ENCODE data around the gene IFT122.

DNA sequence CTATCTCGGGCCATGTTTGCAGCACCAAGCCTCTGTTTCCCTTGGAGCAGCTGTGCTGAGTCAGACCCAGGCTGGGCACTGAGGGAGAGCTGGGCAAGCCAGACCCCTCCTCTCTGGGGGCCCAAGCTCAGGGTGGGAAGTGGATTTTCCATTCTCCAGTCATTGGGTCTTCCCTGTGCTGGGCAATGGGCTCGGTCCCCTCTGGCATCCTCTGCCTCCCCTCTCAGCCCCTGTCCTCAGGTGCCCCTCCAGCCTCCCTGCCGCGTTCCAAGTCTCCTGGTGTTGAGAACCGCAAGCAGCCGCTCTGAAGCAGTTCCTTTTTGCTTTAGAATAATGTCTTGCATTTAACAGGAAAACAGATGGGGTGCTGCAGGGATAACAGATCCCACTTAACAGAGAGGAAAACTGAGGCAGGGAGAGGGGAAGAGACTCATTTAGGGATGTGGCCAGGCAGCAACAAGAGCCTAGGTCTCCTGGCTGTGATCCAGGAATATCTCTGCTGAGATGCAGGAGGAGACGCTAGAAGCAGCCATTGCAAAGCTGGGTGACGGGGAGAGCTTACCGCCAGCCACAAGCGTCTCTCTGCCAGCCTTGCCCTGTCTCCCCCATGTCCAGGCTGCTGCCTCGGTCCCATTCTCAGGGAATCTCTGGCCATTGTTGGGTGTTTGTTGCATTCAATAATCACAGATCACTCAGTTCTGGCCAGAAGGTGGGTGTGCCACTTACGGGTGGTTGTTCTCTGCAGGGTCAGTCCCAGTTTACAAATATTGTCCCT, 89.6 kb downstream of the IFT122 start:
- TF ChIP-seq POLR2A (IDR thresholded peaks at IDR 0.05) (no peak), POLR2AphosphoS5 (IDR thresholded peaks at IDR 0.05) (no peak)
- TF ChIP-seq, protein P1, sequence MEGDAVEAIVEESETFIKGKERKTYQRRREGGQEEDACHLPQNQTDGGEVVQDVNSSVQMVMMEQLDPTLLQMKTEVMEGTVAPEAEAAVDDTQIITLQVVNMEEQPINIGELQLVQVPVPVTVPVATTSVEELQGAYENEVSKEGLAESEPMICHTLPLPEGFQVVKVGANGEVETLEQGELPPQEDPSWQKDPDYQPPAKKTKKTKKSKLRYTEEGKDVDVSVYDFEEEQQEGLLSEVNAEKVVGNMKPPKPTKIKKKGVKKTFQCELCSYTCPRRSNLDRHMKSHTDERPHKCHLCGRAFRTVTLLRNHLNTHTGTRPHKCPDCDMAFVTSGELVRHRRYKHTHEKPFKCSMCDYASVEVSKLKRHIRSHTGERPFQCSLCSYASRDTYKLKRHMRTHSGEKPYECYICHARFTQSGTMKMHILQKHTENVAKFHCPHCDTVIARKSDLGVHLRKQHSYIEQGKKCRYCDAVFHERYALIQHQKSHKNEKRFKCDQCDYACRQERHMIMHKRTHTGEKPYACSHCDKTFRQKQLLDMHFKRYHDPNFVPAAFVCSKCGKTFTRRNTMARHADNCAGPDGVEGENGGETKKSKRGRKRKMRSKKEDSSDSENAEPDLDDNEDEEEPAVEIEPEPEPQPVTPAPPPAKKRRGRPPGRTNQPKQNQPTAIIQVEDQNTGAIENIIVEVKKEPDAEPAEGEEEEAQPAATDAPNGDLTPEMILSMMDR (IDR thresholded peaks at IDR 0.05), result no peak
